K562 (cell line): ENCODE results near the gene HMCN1. TPM values are rescaled to one million over a fixed set of nuclear protein-coding genes. Genes with fewer than 3 reads are reported as not detected.

Source experiments
- ATAC-seq: fragments of 200-7000 bp; cut with Tn5 transposase; 3 replicates; pipeline ENCODE4 v1.9.1; 2020; ENCODE audit warnings: moderate library complexity
- BruUV-seq: library from RNA; stranded (reverse); fragments of 400-500 nt; replicated peaks from 2 replicates; lab custom pipeline; 2021; lab: Mats Ljungman, UMichigan
- CTCF ChIA-PET: fragments of 300-600 bp; formaldehyde crosslinking; extraction: SDS; loops from one replicate; lab custom pipeline; 2021; ENCODE audit warnings: low intra/inter-chr PET ratio; lab: Yijun Ruan, JAX
- POLR2A ChIA-PET: fragments of 300-600, 350-650 bp; sonication (Branson Sonifier 250); formaldehyde crosslinking; extraction: SDS; loops from one replicate; lab custom pipeline; 2021; ENCODE audit warnings: antibody characterized with exemption, inconsistent platforms; lab: Yijun Ruan, JAX
- DNase-seq, 4 experiments: peaks; one replicate each; pipeline versions ENCODE4 v3.0.0 to v3.0.0-alpha.2; 2011 to 2018; ENCODE audit warnings: low spot score in 3 of 4, mixed read lengths in 3 of 4; ENCODE audit errors: extremely low read depth in 1 of 4
- FAIRE-seq: peaks from 2 replicates; lab custom pipeline; 2011; peaks lifted over from hg19 to GRCh38; lab: Jason Lieb, UNC
- H2AFZ ChIP-seq: 2 replicates; pipeline ENCODE4 v1.6.0; 2011; ENCODE audit warnings: low read depth, low read length, control low read depth, inconsistent platforms
- H3K27ac ChIP-seq: fragments of 200-600 bp; 3 replicates; pipeline ENCODE4 v1.8.0; 2011; ENCODE audit warnings: low read depth, mild to moderate bottlenecking, control low read depth, inconsistent platforms, low read length, moderate library complexity, mixed read lengths; ENCODE audit errors: extremely low read depth
- H3K27me3 ChIP-seq, 2 experiments: fragments of 300-600 bp in 1 of 2; 2 replicates in 1 of 2; 3 replicates in 1 of 2; pipeline versions ENCODE4 v1.6.0 to v1.8.0; 2011; ENCODE audit warnings: inconsistent platforms in 2 of 2, low read length in 2 of 2, mild to moderate bottlenecking in 1 of 2, mixed read lengths in 1 of 2, moderate library complexity in 1 of 2; ENCODE audit not compliant: control insufficient read depth in 2 of 2, insufficient read depth in 2 of 2
- H3K36me3 ChIP-seq: fragments of 300-600 bp; 3 replicates; pipeline ENCODE4 v1.8.0; 2011; ENCODE audit warnings: mild to moderate bottlenecking, low read length, inconsistent platforms; ENCODE audit not compliant: control insufficient read depth, insufficient read depth
- H3K4me1 ChIP-seq, 2 experiments: fragments of 200-600 bp in 1 of 2; replicated peaks in 1 of 2; 2 replicates in 1 of 2; 3 replicates in 1 of 2; pipeline versions ENCODE4 v1.5.1 to v1.8.0; 2011; ENCODE audit warnings: inconsistent platforms in 2 of 2, low read length in 2 of 2, mild to moderate bottlenecking in 1 of 2, mixed read lengths in 1 of 2, moderate library complexity in 1 of 2; ENCODE audit not compliant: control insufficient read depth in 2 of 2, insufficient read depth in 2 of 2
- H3K4me2 ChIP-seq: 2 replicates; pipeline ENCODE4 v1.6.1; 2011; ENCODE audit warnings: low read length, control low read depth, inconsistent platforms, mixed read lengths; ENCODE audit not compliant: insufficient read depth
- H3K4me3 ChIP-seq: fragments of 200-600 bp; sonication (generic), shearing (Covaris generic); 2 replicates; pipeline ENCODE4 v1.5.1; 2016; ENCODE audit warnings: control low read depth, inconsistent platforms
- H3K79me2 ChIP-seq: fragments of 200-600 bp; 3 replicates; pipeline ENCODE4 v1.8.0; 2011; ENCODE audit warnings: low read length, inconsistent platforms; ENCODE audit not compliant: control insufficient read depth, insufficient read depth
- H3K9ac ChIP-seq, 2 experiments: 2 replicates each; pipeline versions ENCODE4 v1.6.0 to v1.6.1; 2011; ENCODE audit warnings: low read depth in 2 of 2, low read length in 2 of 2, control low read depth in 1 of 2, inconsistent platforms in 1 of 2, mild to moderate bottlenecking in 1 of 2, mixed read lengths in 1 of 2; ENCODE audit not compliant: insufficient read depth in 1 of 2
- H3K9me1 ChIP-seq: one replicate; pipeline ENCODE4 v1.6.0; 2011; ENCODE audit warnings: inconsistent platforms, mild to moderate bottlenecking, low read length, moderate library complexity; ENCODE audit not compliant: control insufficient read depth, insufficient read depth
- H3K9me3 ChIP-seq: replicated peaks from 2 replicates; pipeline ENCODE4 v1.5.1; 2011; ENCODE audit warnings: low read depth, low read length, inconsistent platforms; ENCODE audit not compliant: control insufficient read depth, insufficient read depth
- H4K20me1 ChIP-seq: replicated peaks from 2 replicates; pipeline ENCODE4 v1.6.1; 2011; ENCODE audit warnings: low read length, inconsistent platforms, mixed read lengths; ENCODE audit not compliant: control insufficient read depth, insufficient read depth
- HDAC1 ChIP-seq, 2 experiments: fragments of 450-650 bp; IDR thresholded peaks; 2 replicates each; pipeline ENCODE4 v1.6.1; 2016 to 2017; ENCODE audit warnings: inconsistent platforms in 1 of 2, mild to moderate bottlenecking in 1 of 2, moderate library complexity in 1 of 2
- HDAC6 ChIP-seq: IDR thresholded peaks from 2 replicates; pipeline ENCODE4 v1.6.1; 2012; ENCODE audit warnings: low read depth, mild to moderate bottlenecking, control low read depth, inconsistent platforms, low read length, moderate library complexity
- NCOA1 ChIP-seq: fragments of 450-650 bp; IDR thresholded peaks from 2 replicates; pipeline ENCODE4 v1.6.1; 2016; ENCODE audit warnings: low read depth
- POLR2B ChIP-seq: fragments of 450-650 bp; IDR thresholded peaks from 2 replicates; pipeline ENCODE4 v1.6.1; 2018; ENCODE audit warnings: low read depth; ENCODE audit not compliant: partially characterized antibody
- RFX7 ChIP-seq: fragments of 250-450 bp; sonication (Bioruptor Pico); IDR thresholded peaks from 2 replicates; pipeline ENCODE4 v1.5.1; 2021; ENCODE audit warnings: mild to moderate bottlenecking
- SREBF2 ChIP-seq: sonication (generic); formaldehyde crosslinking; IDR thresholded peaks from 2 replicates; pipeline ENCODE4 v1.4.0; 2020; ENCODE audit warnings: mild to moderate bottlenecking, missing genetic modification reagents
- ZNF277 ChIP-seq: fragments of 250-450 bp; sonication (Bioruptor Pico); IDR thresholded peaks from 2 replicates; pipeline ENCODE4 v1.8.0; 2022; ENCODE audit warnings: inconsistent platforms, mild to moderate bottlenecking, moderate library complexity, borderline replicate concordance
- WGBS: fragments of 100-300 bp; shearing (Covaris generic); methylation state at CpG from one replicate; pipeline ENCODE4 v1.1.6; 2016; ENCODE audit warnings: low coverage, mixed read lengths; ENCODE audit not compliant: insufficient coverage; ENCODE audit errors: missing lambda C conversion rate; 5-methylcytosine and 5-hydroxymethylcytosine counted together
- in situ Hi-C: fragments of 300-500 bp; cut with MboI; formaldehyde crosslinking; loops from 4 replicates; pipeline ENCODE4 v1.15.0; 2018; ENCODE audit warnings: inconsistent platforms, mixed read lengths
- intact Hi-C: fragments of 100-400 bp; cut with micrococcal nuclease; formaldehyde crosslinking; loops from 2 replicates; pipeline ENCODE4 v1.14.2; 2022
- polyA plus RNA-seq, 8 experiments: library from polyadenylated mRNA; depleted of rRNA in 4 of 8; stranded (reverse) in 5 of 8; unstranded in 3 of 8; fragments of >200 nt; fragmentation: Nextera tagmentation in 2 of 8; fragmentation: Illumina TruSeq in 1 of 8; extraction: Ambion mirVana in 2 of 8; extraction: Trizol in 1 of 8; gene quantifications; 2 replicates each; pipeline versions ENCODE4 v1.2.1 to v1.2.3, GENCODE V29; 2011 to 2014; ENCODE audit warnings: inconsistent platforms in 1 of 8, missing spikeins in 1 of 8
- total RNA-seq, 7 experiments: library from RNA; depleted of rRNA in 6 of 7; stranded (reverse); fragments of >200 nt in 6 of 7; fragmentation: Illumina TruSeq in 2 of 7; extraction: Trizol in 2 of 7; gene quantifications; 2 replicates each; pipeline versions ENCODE4 v1.2.1 to v1.2.3, GENCODE V29; 2011 to 2021; ENCODE audit warnings: low replicate concordance in 1 of 7

HMCN1 gene
- total and polyA plus RNA-seq, 9 of the 15 experiments (the other 6 are each of a cell fraction or from before 2014, with no cell fraction given) = 0.07 to 0.36 (median 0.21) TPM

- Histone ChIP-seq H3K4me2 (no peak overlapping the region), H3K9me1 (no peaks in the 10 kb centered on the region), H3K9ac (no peak overlapping the region), H3K36me3 (no peaks in the 10 kb centered on the region), H3K27ac (no peak overlapping the region), H3K9me3 (no peaks in the 10 kb centered on the region), H3K4me1 (no peaks in the 10 kb centered on the region), H3K4me3 (no peak overlapping the region), H3K27me3 (no peaks in the 10 kb centered on the region), H3K79me2 (no peaks in the 10 kb centered on the region)
- no TSS peak for BruUV-seq
- ChIA-PET POLR2A (interaction anchor here (0.7 kb wide), 1 partner anchor 1951 kb away, joined by 3 read pairs; no protein-coding TSS in a partner anchor), CTCF (no interaction called here)
- ATAC-seq = peak; percentile 36; the same call in 1 of the 3 replicates
- in situ Hi-C loops (no loop called here), intact Hi-C loops (no loop called here)
- 1% methylated on average over 4 of the region's 4 CpGs for WGBS
- no peak for FAIRE-seq
- DNase-seq = no peak
- TF ChIP-seq SREBF2 (CRISPR knock-in tag) (no peak), ZNF277 (CRISPR knock-in tag) (no peak), HDAC6 (no peak), NCOA1 (no peak), RFX7 (CRISPR knock-in tag) (no peak), POLR2B (no peak), HDAC1 (IDR thresholded peaks at IDR 0.05) (no peak)
- TF ChIP-seq, all 486 proteins: peak for 0
- Histone ChIP-seq H2AFZ (no peak overlapping the region), H4K20me1 (no peaks in the 10 kb centered on the region)
These were observed 199.4 kb downstream of the HMCN1 start for GRCh38 chr1:185933580-185933979.
